Left ventricle myocardium inferior (tissue), 1 donor: Measurements from ENCODE around the gene PDE9A. TPM values are rescaled to one million over a fixed set of nuclear protein-coding genes. Genes with fewer than 3 reads are reported as not detected.

Experiments used
- DNase-seq: peaks from one replicate; pipeline ENCODE4 v3.0.0-alpha.2; 2020
- H3K27ac ChIP-seq: fragments of 200-600 bp; replicated peaks from 2 replicates; pipeline ENCODE4 v1.8.0; 2021
- H3K27me3 ChIP-seq: fragments of 200-600 bp; 2 replicates; pipeline ENCODE4 v1.8.0; 2021; ENCODE audit warnings: low read depth
- H3K36me3 ChIP-seq: fragments of 200-600 bp; 2 replicates; pipeline ENCODE4 v1.8.0; 2021
- H3K4me1 ChIP-seq: fragments of 200-600 bp; 2 replicates; pipeline ENCODE4 v1.8.0; 2021
- H3K4me3 ChIP-seq: fragments of 200-600 bp; 2 replicates; pipeline ENCODE4 v1.8.0; 2021; ENCODE audit warnings: mild to moderate bottlenecking, moderate library complexity
- H3K9me3 ChIP-seq: fragments of 200-600 bp; replicated peaks from 2 replicates; pipeline ENCODE4 v1.8.0; 2021
- intact Hi-C: fragments of 100-400 bp; cut with micrococcal nuclease; formaldehyde crosslinking; loops from one replicate; pipeline ENCODE4 v1.11.0; 2022
- total RNA-seq: library from RNA; stranded (reverse); fragmentation: NEBNext Ultra II Directional; extraction: Animal tissue kit (Norgen Biotek cat#: 25700); gene quantifications from one replicate; pipeline ENCODE4 v1.2.1, GENCODE V29; 2021
- TF ChIP-seq, protein P1 (sequence below): fragments of 200-600 bp; IDR thresholded peaks from 2 replicates; pipeline ENCODE4 v1.8.0; 2021; ENCODE audit warnings: antibody characterized with exemption, mild to moderate bottlenecking, borderline replicate concordance
- donor health status: DM: no; HTN: yes; CAD: no; lungs with severe emphysema.

The PDE9A gene
- total RNA-seq, 1 donor from 2014 or later: 3.2 TPM

DNA sequence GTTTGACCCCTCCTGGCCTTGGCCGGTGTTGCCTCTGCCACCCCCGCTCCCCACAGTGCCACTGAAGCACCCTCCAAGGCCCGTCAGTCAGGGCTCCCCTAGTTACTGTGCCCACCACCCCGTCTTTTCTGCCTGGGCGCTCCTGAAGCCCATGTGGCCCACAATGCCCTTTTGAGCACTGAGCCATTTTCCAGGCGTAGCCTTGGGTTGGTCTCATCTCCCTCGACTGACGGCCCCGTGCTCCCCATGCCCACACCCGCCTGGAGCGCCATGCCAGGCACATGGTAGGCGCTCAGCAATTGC is 118.0 kb downstream of the PDE9A start:
- no peak overlapping the region for H3K27ac ChIP-seq
- no peaks in the 10 kb centered on the region for H3K9me3 ChIP-seq
- TF ChIP-seq, protein P1, sequence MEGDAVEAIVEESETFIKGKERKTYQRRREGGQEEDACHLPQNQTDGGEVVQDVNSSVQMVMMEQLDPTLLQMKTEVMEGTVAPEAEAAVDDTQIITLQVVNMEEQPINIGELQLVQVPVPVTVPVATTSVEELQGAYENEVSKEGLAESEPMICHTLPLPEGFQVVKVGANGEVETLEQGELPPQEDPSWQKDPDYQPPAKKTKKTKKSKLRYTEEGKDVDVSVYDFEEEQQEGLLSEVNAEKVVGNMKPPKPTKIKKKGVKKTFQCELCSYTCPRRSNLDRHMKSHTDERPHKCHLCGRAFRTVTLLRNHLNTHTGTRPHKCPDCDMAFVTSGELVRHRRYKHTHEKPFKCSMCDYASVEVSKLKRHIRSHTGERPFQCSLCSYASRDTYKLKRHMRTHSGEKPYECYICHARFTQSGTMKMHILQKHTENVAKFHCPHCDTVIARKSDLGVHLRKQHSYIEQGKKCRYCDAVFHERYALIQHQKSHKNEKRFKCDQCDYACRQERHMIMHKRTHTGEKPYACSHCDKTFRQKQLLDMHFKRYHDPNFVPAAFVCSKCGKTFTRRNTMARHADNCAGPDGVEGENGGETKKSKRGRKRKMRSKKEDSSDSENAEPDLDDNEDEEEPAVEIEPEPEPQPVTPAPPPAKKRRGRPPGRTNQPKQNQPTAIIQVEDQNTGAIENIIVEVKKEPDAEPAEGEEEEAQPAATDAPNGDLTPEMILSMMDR: no peak
- no peak for DNase-seq
- peaks cover 16% of the 10 kb centered on the region for H3K27me3 ChIP-seq
- H3K36me3 ChIP-seq: peaks cover 57% of the 10 kb centered on the region
- intact Hi-C loops: no loop called here
- no peak overlapping the region for H3K4me3 ChIP-seq
- no peaks in the 10 kb centered on the region for H3K4me1 ChIP-seq

DNA sequence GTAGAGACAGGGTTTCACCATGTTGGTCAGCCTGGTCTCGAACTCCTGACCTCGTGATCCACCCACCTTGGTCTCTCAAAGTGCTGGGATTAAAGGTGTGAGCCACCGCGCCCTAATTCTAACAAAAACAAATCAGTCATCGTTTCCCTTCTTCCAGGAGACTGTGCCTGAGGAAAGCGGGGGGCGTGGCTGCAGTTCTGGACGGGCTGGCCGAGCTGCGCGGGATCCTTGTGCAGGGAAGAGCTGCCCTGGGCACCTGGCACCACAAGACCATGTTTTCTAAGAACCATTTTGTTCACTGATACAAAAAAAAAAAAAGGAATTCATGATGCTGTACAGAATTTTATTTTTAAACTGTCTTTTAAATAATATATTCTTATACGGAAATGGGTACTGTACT is 121.7 kb downstream of the PDE9A start:
- no peak overlapping the region for H3K4me3 ChIP-seq
- intact Hi-C loops: no loop called here
- TF ChIP-seq, protein P1: no peak
- H3K4me1 ChIP-seq: no peaks in the 10 kb centered on the region
- H3K9me3 ChIP-seq: no peaks in the 10 kb centered on the region
- H3K36me3 ChIP-seq: peaks cover 32% of the 10 kb centered on the region
- no peak for DNase-seq
- no peak overlapping the region for H3K27ac ChIP-seq
- H3K27me3 ChIP-seq: peaks cover 45% of the 10 kb centered on the region

DNA sequence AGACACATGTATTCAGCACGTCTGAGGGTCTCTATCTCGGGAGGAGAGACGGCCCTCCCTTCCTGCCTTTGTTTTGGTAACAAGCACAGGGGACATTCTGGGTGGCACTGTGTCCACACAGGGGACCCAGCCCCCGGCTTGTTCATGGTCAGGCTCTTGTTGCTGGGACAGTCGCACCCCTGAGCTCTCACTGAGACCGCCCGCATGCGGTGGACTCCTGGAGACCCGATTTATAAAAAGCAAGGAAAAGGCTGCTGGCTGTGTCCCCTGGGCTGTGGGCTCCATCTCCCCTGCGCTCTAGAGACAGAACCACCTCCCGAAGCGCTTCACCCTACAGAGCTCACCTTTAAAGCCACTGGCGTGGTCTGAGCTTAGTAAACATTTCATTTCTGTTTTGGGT is 122.5 kb downstream of the PDE9A start:
- Histone ChIP-seq H3K4me1 (peaks cover 4% of the 10 kb centered on the region), H3K4me3 (no peak overlapping the region), H3K9me3 (no peaks in the 10 kb centered on the region), H3K27me3 (peaks cover 53% of the 10 kb centered on the region), H3K36me3 (peaks cover 25% of the 10 kb centered on the region), H3K27ac (no peak overlapping the region)
- no peak for DNase-seq
- TF ChIP-seq, protein P1: no peak
- intact Hi-C loops: no loop called here

DNA sequence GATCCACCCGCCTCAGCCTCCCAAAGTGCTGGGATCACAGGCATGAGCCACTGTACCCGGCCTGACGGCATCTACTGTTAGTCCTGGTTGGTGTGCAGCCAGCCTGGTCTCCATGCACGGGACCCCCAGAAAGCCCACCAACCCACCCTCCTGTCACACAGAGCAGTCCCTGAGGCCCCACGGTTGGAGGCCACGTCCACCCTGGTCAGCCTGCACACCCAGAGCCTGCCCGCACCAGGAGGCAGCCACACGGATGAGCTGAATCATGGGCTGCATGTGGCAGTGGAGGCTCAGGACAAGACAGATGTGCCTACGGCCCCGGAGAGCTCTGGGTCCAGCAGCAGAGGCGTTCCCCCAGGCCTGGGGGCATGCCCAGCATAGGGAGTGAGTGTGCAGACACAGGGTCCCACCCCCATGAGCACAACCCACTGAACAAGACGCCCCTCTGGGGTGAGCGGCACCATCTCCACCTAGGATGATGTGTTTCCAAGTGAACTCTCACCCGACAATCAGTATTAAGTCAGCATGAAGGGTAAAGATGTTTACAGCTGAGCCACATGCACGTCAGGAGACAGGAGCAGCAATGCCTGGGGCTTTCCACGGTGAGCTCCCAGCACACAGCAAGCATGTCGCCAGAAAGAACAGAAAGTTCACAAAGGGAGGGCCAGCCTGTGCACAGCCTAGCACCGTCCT is 123.8 kb downstream of the PDE9A start:
- H3K27ac ChIP-seq: no peak overlapping the region
- TF ChIP-seq, protein P1: no peak

DNA sequence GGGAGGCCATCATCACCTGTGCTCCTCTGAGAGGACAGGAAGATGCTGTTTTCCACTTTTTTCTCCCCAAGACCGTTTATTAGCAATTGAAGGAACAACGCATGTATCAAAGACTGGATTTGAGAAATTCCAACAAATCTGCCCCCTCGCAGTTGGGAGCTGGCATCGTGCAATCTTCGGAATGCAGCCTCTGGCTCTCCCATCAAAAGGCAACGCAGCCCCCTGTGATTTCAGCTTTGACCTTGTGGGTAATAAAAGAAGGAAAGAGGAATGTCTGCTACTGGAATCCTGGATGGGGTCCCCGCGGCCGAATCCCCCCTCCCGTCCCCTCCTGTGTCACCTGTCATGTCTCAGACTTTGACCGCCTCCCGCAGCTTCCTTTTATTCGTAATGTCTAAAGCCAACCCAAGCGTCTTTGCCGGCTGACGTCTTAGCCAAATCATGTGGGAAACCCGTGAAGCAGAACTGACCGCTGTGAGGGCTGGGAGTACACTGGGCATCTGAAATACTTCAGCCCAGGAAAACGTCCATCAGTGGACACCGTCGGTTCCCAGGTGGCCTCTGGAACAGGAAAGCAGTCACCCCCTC is 124.4 kb downstream of the PDE9A start:
- Histone ChIP-seq H3K4me3 (no peak overlapping the region), H3K9me3 (no peaks in the 10 kb centered on the region), H3K27me3 (peaks cover 64% of the 10 kb centered on the region), H3K27ac (no peak overlapping the region), H3K36me3 (peaks cover 13% of the 10 kb centered on the region), H3K4me1 (peaks cover 22% of the 10 kb centered on the region)
- DNase-seq: no peak
- intact Hi-C loops: no loop called here
- TF ChIP-seq, protein P1: no peak

More for the DNA sequence above, 123.8 kb downstream of the PDE9A start:
- Histone ChIP-seq H3K4me1 (peaks cover 16% of the 10 kb centered on the region), H3K4me3 (no peak overlapping the region), H3K27me3 (peaks cover 58% of the 10 kb centered on the region), H3K9me3 (no peaks in the 10 kb centered on the region), H3K36me3 (peaks cover 13% of the 10 kb centered on the region)
- intact Hi-C loops: no loop called here
- no peak for DNase-seq
